K562 (cell line): ENCODE data around the gene TAMALIN. TPM values are rescaled to one million over a fixed set of nuclear protein-coding genes. Genes with fewer than 3 reads are reported as not detected.

Source experiments
- BHLHE40 ChIP-seq: IDR thresholded peaks from 2 replicates; pipeline ENCODE4 v1.6.1; 2011; ENCODE audit warnings: low read length, improper control_type of control experiment
- DNMT1 ChIP-seq: fragments of 450-650 bp; IDR thresholded peaks from 2 replicates; pipeline ENCODE4 v1.6.1; 2016; ENCODE audit warnings: antibody characterized with exemption, mild to moderate bottlenecking
- MBD2 ChIP-seq: sonication (generic); IDR thresholded peaks from 2 replicates; pipeline ENCODE4 v1.6.1; 2016; ENCODE audit warnings: low read depth, borderline replicate concordance
- MTA3 ChIP-seq: fragments of 450-650 bp; formaldehyde crosslinking; IDR thresholded peaks from 2 replicates; pipeline ENCODE4 v1.6.1; 2017; ENCODE audit warnings: mild to moderate bottlenecking, borderline replicate concordance
- NCOA1 ChIP-seq: fragments of 450-650 bp; IDR thresholded peaks from 2 replicates; pipeline ENCODE4 v1.6.1; 2016; ENCODE audit warnings: low read depth
- NCOA2 ChIP-seq, 2 experiments: fragments of 450-650 bp; IDR thresholded peaks; 2 replicates each; pipeline ENCODE4 v1.6.1; 2018; ENCODE audit warnings: mild to moderate bottlenecking in 2 of 2, moderate library complexity in 1 of 2; ENCODE audit not compliant: partially characterized antibody in 2 of 2
- NR1H2 ChIP-seq: sonication (generic); formaldehyde crosslinking; IDR thresholded peaks from 2 replicates; pipeline ENCODE4 v1.4.0; 2020; ENCODE audit warnings: mild to moderate bottlenecking, missing genetic modification reagents
- NR2C1 ChIP-seq, 2 experiments: fragments of 450-650 bp; IDR thresholded peaks; 2 replicates each; pipeline ENCODE4 v1.6.1; 2017; ENCODE audit warnings: mild to moderate bottlenecking in 2 of 2, antibody characterized with exemption in 1 of 2, inconsistent platforms in 1 of 2, missing compliant biosample characterization in 1 of 2, missing genetic modification characterization in 1 of 2
- NR2C2 ChIP-seq, 2 experiments: fragments of 200-800 bp in 1 of 2; sonication (Bioruptor generic) in 1 of 2; sonication (generic) in 1 of 2; formaldehyde crosslinking in 1 of 2; IDR thresholded peaks; 2 replicates each; pipeline versions ENCODE4 v1.6.1 to v1.8.0; 2016 to 2022; ENCODE audit warnings: mild to moderate bottlenecking in 1 of 2, missing compliant biosample characterization in 1 of 2, missing genetic modification characterization in 1 of 2, missing genetic modification reagents in 1 of 2
- SETDB1 ChIP-seq: IDR thresholded peaks from one replicate; pipeline ENCODE4 v1.6.1; 2012; ENCODE audit warnings: low read length, control low read depth, inconsistent platforms
- VEZF1 ChIP-seq: fragments of 200-800 bp; sonication (Bioruptor generic); IDR thresholded peaks from 2 replicates; pipeline ENCODE4 v1.6.1; 2017; ENCODE audit warnings: missing genetic modification characterization, missing compliant biosample characterization
- ZNF311 ChIP-seq: fragments of 250-450 bp; sonication (Bioruptor Pico); IDR thresholded peaks from 2 replicates; pipeline ENCODE4 v1.4.0; 2020; ENCODE audit warnings: mild to moderate bottlenecking, moderate library complexity
- ZNF589 ChIP-seq: fragments of 200-800 bp; sonication (Bioruptor generic); IDR thresholded peaks from 2 replicates; pipeline ENCODE4 v1.6.1; 2016; ENCODE audit warnings: low read depth, missing genetic modification characterization, missing compliant biosample characterization
- polyA plus RNA-seq, 8 experiments: library from polyadenylated mRNA; depleted of rRNA in 4 of 8; stranded (reverse) in 5 of 8; unstranded in 3 of 8; fragments of >200 nt; fragmentation: Nextera tagmentation in 2 of 8; fragmentation: Illumina TruSeq in 1 of 8; extraction: Ambion mirVana in 2 of 8; extraction: Trizol in 1 of 8; gene quantifications; 2 replicates each; pipeline versions ENCODE4 v1.2.1 to v1.2.3, GENCODE V29; 2011 to 2014; ENCODE audit warnings: inconsistent platforms in 1 of 8, missing spikeins in 1 of 8
- total RNA-seq, 7 experiments: library from RNA; depleted of rRNA in 6 of 7; stranded (reverse); fragments of >200 nt in 6 of 7; fragmentation: Illumina TruSeq in 2 of 7; extraction: Trizol in 2 of 7; gene quantifications; 2 replicates each; pipeline versions ENCODE4 v1.2.1 to v1.2.3, GENCODE V29; 2011 to 2021; ENCODE audit warnings: low replicate concordance in 1 of 7
- TF ChIP-seq, protein P1 (sequence below), 2 experiments: fragments of 450-650 bp in 1 of 2; sonication (generic) in 1 of 2; formaldehyde crosslinking in 1 of 2; IDR thresholded peaks; 2 replicates each; pipeline versions ENCODE4 v1.7.1 to v1.9.0; 2016 to 2022; ENCODE audit warnings: inconsistent platforms in 1 of 2, mild to moderate bottlenecking in 1 of 2, missing genetic modification reagents in 1 of 2
- TF ChIP-seq, protein P2 (sequence below), 2 experiments: IDR thresholded peaks; 2 replicates each; pipeline ENCODE4 v1.6.1; 2011; ENCODE audit warnings: borderline replicate concordance in 1 of 2, control low read depth in 1 of 2, low read depth in 1 of 2, low read length in 1 of 2, mild to moderate bottlenecking in 1 of 2, mixed read lengths in 1 of 2, moderate library complexity in 1 of 2; ENCODE audit not compliant: insufficient read depth in 1 of 2, insufficient read length in 1 of 2, poor library complexity in 1 of 2, severe bottlenecking in 1 of 2; ENCODE audit errors: extremely low read depth in 1 of 2

The TAMALIN gene
- total and polyA plus RNA-seq, 9 of the 15 experiments (the other 6 are each of a cell fraction or from before 2014, with no cell fraction given) = 0.74 to 2.2 (median 1.5) TPM; not detected in 2

GRCh38 chr12:51972849-51973273 lies 33.9 kb upstream of the TAMALIN start (continued):
- TF ChIP-seq, protein P1, sequence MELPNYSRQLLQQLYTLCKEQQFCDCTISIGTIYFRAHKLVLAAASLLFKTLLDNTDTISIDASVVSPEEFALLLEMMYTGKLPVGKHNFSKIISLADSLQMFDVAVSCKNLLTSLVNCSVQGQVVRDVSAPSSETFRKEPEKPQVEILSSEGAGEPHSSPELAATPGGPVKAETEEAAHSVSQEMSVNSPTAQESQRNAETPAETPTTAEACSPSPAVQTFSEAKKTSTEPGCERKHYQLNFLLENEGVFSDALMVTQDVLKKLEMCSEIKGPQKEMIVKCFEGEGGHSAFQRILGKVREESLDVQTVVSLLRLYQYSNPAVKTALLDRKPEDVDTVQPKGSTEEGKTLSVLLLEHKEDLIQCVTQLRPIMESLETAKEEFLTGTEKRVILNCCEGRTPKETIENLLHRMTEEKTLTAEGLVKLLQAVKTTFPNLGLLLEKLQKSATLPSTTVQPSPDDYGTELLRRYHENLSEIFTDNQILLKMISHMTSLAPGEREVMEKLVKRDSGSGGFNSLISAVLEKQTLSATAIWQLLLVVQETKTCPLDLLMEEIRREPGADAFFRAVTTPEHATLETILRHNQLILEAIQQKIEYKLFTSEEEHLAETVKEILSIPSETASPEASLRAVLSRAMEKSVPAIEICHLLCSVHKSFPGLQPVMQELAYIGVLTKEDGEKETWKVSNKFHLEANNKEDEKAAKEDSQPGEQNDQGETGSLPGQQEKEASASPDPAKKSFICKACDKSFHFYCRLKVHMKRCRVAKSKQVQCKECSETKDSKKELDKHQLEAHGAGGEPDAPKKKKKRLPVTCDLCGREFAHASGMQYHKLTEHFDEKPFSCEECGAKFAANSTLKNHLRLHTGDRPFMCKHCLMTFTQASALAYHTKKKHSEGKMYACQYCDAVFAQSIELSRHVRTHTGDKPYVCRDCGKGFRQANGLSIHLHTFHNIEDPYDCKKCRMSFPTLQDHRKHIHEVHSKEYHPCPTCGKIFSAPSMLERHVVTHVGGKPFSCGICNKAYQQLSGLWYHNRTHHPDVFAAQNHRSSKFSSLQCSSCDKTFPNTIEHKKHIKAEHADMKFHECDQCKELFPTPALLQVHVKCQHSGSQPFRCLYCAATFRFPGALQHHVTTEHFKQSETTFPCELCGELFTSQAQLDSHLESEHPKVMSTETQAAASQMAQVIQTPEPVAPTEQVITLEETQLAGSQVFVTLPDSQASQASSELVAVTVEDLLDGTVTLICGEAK (IDR thresholded peaks at IDR 0.05) = no peak
- TF ChIP-seq, protein P1 (CRISPR knock-in tag; IDR thresholded peaks at IDR 0.05) = no peak
- TF ChIP-seq NR2C2 (CRISPR knock-in tag; IDR thresholded peaks at IDR 0.05) (no peak), NR2C2 (tag; IDR thresholded peaks at IDR 0.05) (peak; percentile 13; the same call in 1 of the 2 replicates), NR2C1 (IDR thresholded peaks at IDR 0.05) (no peak), NR2C1 (tag; IDR thresholded peaks at IDR 0.05) (peak; percentile 49; the same call in 1 of the 2 replicates), NCOA2 (IDR thresholded peaks at IDR 0.05; ENCODE audit: partially characterized antibody in 2 of 2) (peak in 1 of 2 experiments; percentile 56), BHLHE40 (peak; percentile 70), MBD2 (peak; percentile 60; the same call in 1 of the 2 replicates), MTA3 (peak; percentile 72; the same call in 1 of the 2 replicates), DNMT1 (no peak), ZNF589 (CRISPR knock-in tag) (no peak), SETDB1 (no peak), ZNF311 (CRISPR knock-in tag) (peak; percentile 9; the same call in 1 of the 2 replicates), NR1H2 (CRISPR knock-in tag) (no peak), NCOA1 (peak; percentile 71; the same call in 1 of the 2 replicates), VEZF1 (peak; percentile 89)
- TF ChIP-seq, protein P2, sequence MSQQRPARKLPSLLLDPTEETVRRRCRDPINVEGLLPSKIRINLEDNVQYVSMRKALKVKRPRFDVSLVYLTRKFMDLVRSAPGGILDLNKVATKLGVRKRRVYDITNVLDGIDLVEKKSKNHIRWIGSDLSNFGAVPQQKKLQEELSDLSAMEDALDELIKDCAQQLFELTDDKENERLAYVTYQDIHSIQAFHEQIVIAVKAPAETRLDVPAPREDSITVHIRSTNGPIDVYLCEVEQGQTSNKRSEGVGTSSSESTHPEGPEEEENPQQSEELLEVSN (IDR thresholded peaks at IDR 0.05; ENCODE audit: borderline replicate concordance in 1 of 2, extremely low read depth in 1 of 2, insufficient read depth in 1 of 2, insufficient read length in 1 of 2, low read depth in 1 of 2, low read length in 1 of 2, poor library complexity in 1 of 2, severe bottlenecking in 1 of 2) = peak in 1 of 2 experiments; percentile 11
